Keratinocyte (primary cell): Measurements from ENCODE around the gene DLG1.
"Not testable (repeated sequence)": the region's sequence is repeated elsewhere in the genome, so short reads cannot be mapped to it uniquely, and the experiment has no call there.

Experiments
- CTCF ChIP-seq, 3 experiments: IDR thresholded peaks in 1 of 3; conservative IDR thresholded peaks in 1 of 3; optimal IDR thresholded peaks in 1 of 3; 2 replicates in 2 of 3; 3 replicates in 1 of 3; pipeline versions ENCODE3 to v1.5.1; 2011; ENCODE audit warnings: low read length in 3 of 3, mild to moderate bottlenecking in 3 of 3, moderate library complexity in 2 of 3, control low read depth in 1 of 3, inconsistent platforms in 1 of 3; ENCODE audit not compliant: insufficient read depth in 2 of 3; ENCODE audit errors: extremely low read depth in 1 of 3
- EZH2 ChIP-seq: IDR thresholded peaks from one replicate; pipeline ENCODE4 v1.6.1; 2012; ENCODE audit warnings: inconsistent platforms, mild to moderate bottlenecking, low read length, moderate library complexity

GRCh38 chr3:197033764-197034163, 264.6 kb downstream of the DLG1 start:
- not testable (repeated sequence) for TF ChIP-seq CTCF (optimal IDR thresholded peaks at IDR 0.05 in 1 of 3, IDR thresholded peaks at IDR 0.05 in 1 of 3, conservative IDR thresholded peaks at IDR 0.05 in 1 of 3; ENCODE audit: extremely low read depth in 1 of 3, insufficient read depth in 2 of 3, low read length in 3 of 3); EZH2
